Endodermal cell (in vitro differentiated cells): ENCODE data around the gene SUSD1. TPM values are rescaled to one million over a fixed set of nuclear protein-coding genes. Genes with fewer than 3 reads are reported as not detected.

Experiments
- DNase-seq: peaks from one replicate; pipeline ENCODE4 v3.0.0-alpha.2; 2017
- H3K27ac ChIP-seq: 2 replicates; pipeline ENCODE4 v1.5.1; 2013; ENCODE audit warnings: mild to moderate bottlenecking, low read depth, low read length, moderate library complexity
- H3K27me3 ChIP-seq: 2 replicates; pipeline ENCODE4 v1.6.1; 2013; ENCODE audit warnings: mild to moderate bottlenecking, low read length, moderate library complexity; ENCODE audit not compliant: insufficient read depth, control insufficient read depth, poor library complexity, severe bottlenecking
- H3K36me3 ChIP-seq: 2 replicates; pipeline ENCODE4 v1.7.0; 2013; ENCODE audit warnings: mild to moderate bottlenecking, low read length, moderate library complexity; ENCODE audit not compliant: control insufficient read depth, insufficient read depth
- H3K4me1 ChIP-seq: one replicate; pipeline ENCODE4 v1.7.0; 2013; ENCODE audit warnings: low read length; ENCODE audit not compliant: control insufficient read depth, insufficient read depth
- H3K4me3 ChIP-seq: 2 replicates; pipeline ENCODE4 v1.5.1; 2013; ENCODE audit warnings: mild to moderate bottlenecking, low read length, moderate library complexity
- H3K9ac ChIP-seq: 2 replicates; pipeline ENCODE4 v1.6.1; 2013; ENCODE audit warnings: mild to moderate bottlenecking, low read length, moderate library complexity; ENCODE audit not compliant: poor library complexity, severe bottlenecking; ENCODE audit errors: extremely low read depth
- H3K9me3 ChIP-seq: 2 replicates; pipeline ENCODE4 v1.6.1; 2013; ENCODE audit warnings: mild to moderate bottlenecking, low read length, moderate library complexity; ENCODE audit not compliant: control insufficient read depth
- H3K27ac Mint-ChIP-seq: 2 replicates; pipeline ENCODE4 v1.8.0; 2020; ENCODE audit warnings: mixed read lengths
- H3K27me3 Mint-ChIP-seq: 2 replicates; pipeline ENCODE4 v1.8.0; 2021; ENCODE audit warnings: mild to moderate bottlenecking, mixed read lengths; ENCODE audit not compliant: insufficient read depth
- H3K36me3 Mint-ChIP-seq: 2 replicates; pipeline ENCODE4 v1.8.0; 2020; ENCODE audit warnings: low read depth, mixed read lengths
- H3K4me1 Mint-ChIP-seq: 2 replicates; pipeline ENCODE4 v1.8.0; 2020; ENCODE audit warnings: mixed read lengths
- H3K4me3 Mint-ChIP-seq: 2 replicates; pipeline ENCODE4 v1.8.0; 2020; ENCODE audit warnings: mild to moderate bottlenecking, moderate library complexity, mixed read lengths
- H3K9me3 Mint-ChIP-seq: 2 replicates; pipeline ENCODE4 v1.8.0; 2020; ENCODE audit warnings: mild to moderate bottlenecking, mixed read lengths
- WGBS, 2 experiments: methylation state at CpG; one replicate each; pipeline versions ENCODE4 v1.1.5 to v1.1.7; 2013; ENCODE audit warnings: missing lambda C conversion rate in 2 of 2, mixed read lengths in 1 of 2; ENCODE audit not compliant: insufficient coverage in 1 of 2, insufficient read length in 1 of 2; 5-methylcytosine and 5-hydroxymethylcytosine counted together
- long read RNA-seq, 4 experiments: library from polyadenylated mRNA in 2 of 4; library from RNA in 1 of 4; library from capped mRNA in 1 of 4; stranded (forward) in 3 of 4; unstranded in 1 of 4; transcript quantifications; one replicate each; pipeline ENCODE4 v2.0.0, GENCODE V29; 2020 to 2021; ENCODE audit warnings: inconsistent platforms in 1 of 4
- polyA plus RNA-seq, 2 experiments: library from polyadenylated mRNA; stranded (reverse); fragments of 50-300 nt; gene quantifications; one replicate each; pipeline ENCODE4 v1.2.3, GENCODE V29; 2013
- total RNA-seq, 2 donors: library from RNA; stranded (reverse); fragmentation: NEBNext Ultra II Directional in 1 of 2; extraction: Animal tissue kit (Norgen Biotek cat#: 25700) in 1 of 2; gene quantifications; 2 replicates in 1 of 2; 3 replicates in 1 of 2; pipeline ENCODE4 v1.2.1, GENCODE V29; 2021
- TF ChIP-seq, protein P1 (sequence below): fragments of 200-600 bp; sonication (generic); conservative IDR thresholded peaks from 2 replicates; pipeline ENCODE4 v1.5.0; 2021; ENCODE audit warnings: antibody characterized with exemption, mild to moderate bottlenecking

SUSD1 gene
- total RNA-seq, result 10 to 100 TPM in 1 of 2 donors, 1 to 10 TPM in 1; 7.7 to 10.4 TPM
- polyA plus RNA-seq (2013, experiment 1 of 2), result 3.6 TPM
- 3.1 TPM for polyA plus RNA-seq (2013, experiment 2 of 2)
- long read RNA-seq, experiment 1, partial matches to known transcripts, result 1 of 2 reads
- long read RNA-seq, experiment 1, other reads (novel, unspliced or antisense), result 1 of 2 reads
- long read RNA-seq, experiment 2, partial matches to known transcripts, result 2 of 10 reads
- long read RNA-seq, experiment 2, other reads (novel, unspliced or antisense), result 3 of 10 reads
- long read RNA-seq, experiment 3, partial matches to known transcripts, result 3 of 10 reads
- long read RNA-seq, experiment 3, other reads (novel, unspliced or antisense), result 5 of 10 reads
- long read RNA-seq, experiment 4, partial matches to known transcripts, result 3 of 5 reads
- long read RNA-seq, experiment 4, other reads (novel, unspliced or antisense), result 2 of 5 reads

- H3K27me3 Mint-ChIP-seq, result peaks cover 49% of the 10 kb centered on the region
- H3K27ac Mint-ChIP-seq, result peak within 1 kb of the TSS; percentile 85
- whole genome bisulfite sequencing, 2 experiments, result 4 to 13% methylated on average over 18 to 88 of the region's 88 CpGs
- DNase-seq, result peak; percentile 77
- H3K9me3 Mint-ChIP-seq, result no peaks in the 10 kb centered on the region
- Histone ChIP-seq H3K4me3 (peak within 1 kb of the TSS; percentile 72), H3K27ac (no peak within 1 kb of the TSS), H3K36me3 (no peaks in the 10 kb centered on the region), H3K9me3 (no peaks in the 10 kb centered on the region), H3K27me3 (peaks cover 38% of the 10 kb centered on the region), H3K9ac (no peak within 1 kb of the TSS), H3K4me1 (no peaks in the 10 kb centered on the region)
- no peaks in the 10 kb centered on the region for H3K36me3 Mint-ChIP-seq
- TF ChIP-seq, protein P1, sequence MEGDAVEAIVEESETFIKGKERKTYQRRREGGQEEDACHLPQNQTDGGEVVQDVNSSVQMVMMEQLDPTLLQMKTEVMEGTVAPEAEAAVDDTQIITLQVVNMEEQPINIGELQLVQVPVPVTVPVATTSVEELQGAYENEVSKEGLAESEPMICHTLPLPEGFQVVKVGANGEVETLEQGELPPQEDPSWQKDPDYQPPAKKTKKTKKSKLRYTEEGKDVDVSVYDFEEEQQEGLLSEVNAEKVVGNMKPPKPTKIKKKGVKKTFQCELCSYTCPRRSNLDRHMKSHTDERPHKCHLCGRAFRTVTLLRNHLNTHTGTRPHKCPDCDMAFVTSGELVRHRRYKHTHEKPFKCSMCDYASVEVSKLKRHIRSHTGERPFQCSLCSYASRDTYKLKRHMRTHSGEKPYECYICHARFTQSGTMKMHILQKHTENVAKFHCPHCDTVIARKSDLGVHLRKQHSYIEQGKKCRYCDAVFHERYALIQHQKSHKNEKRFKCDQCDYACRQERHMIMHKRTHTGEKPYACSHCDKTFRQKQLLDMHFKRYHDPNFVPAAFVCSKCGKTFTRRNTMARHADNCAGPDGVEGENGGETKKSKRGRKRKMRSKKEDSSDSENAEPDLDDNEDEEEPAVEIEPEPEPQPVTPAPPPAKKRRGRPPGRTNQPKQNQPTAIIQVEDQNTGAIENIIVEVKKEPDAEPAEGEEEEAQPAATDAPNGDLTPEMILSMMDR, result no peak
- peak within 1 kb of the TSS; percentile 75 for H3K4me3 Mint-ChIP-seq
- peaks cover 22% of the 10 kb centered on the region for H3K4me1 Mint-ChIP-seq
Observed at GRCh38 chr9:112174965-112175795, at the start of gene SUSD1. TSS of gene SUSD1 (minus strand) at chr9:112175297. CDS start at chr9:112175235, 62 bp downstream.

DNA sequence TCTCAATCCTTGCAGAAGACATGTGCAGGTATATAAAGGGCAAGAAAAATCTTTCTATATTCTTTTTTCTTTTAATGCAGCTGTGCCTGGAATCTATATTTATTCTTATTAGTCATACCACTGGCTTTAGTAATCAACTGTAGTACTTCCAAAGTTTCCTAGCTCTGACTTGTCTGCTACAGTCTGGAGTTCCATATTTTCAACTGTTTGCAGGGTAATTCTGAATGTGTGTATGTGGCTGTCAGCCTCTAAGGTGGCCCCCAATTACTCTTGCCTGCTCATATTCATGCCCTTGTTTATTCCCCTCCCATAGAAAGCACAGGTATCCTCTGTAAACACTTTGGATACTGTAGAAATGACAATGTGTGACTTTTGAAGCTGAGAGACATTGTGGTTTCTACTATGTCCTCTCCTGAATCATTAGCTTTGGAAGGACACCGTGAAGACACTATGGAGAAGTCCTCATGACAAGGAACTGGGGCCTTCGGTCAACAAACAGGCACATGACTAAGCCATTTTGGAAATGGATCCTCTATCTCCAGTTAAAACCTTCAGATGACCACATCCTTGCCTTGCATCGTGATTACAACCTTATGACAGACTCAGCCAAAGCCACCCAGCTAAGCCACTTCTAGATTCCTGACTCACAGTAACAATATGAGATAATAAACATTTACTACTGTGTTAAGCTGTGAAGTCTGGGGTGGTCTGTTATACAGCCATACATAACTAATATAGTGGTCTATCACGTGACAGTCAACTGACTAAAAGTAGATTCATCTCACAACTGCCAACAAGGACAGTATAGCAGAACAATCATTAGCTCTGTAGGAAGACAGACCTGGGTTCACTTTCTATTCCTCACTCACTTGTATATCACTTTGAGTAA lies 49.5 kb upstream of the SUSD1 start:
- H3K27ac ChIP-seq, result no peak overlapping the region
- no peaks in the 10 kb centered on the region for H3K27me3 Mint-ChIP-seq

More for the DNA sequence above, 49.5 kb upstream of the SUSD1 start:
- Histone ChIP-seq H3K27me3 (no peaks in the 10 kb centered on the region), H3K4me1 (no peaks in the 10 kb centered on the region), H3K9ac (no peak overlapping the region), H3K36me3 (peaks cover 88% of the 10 kb centered on the region), H3K4me3 (no peak overlapping the region), H3K9me3 (no peaks in the 10 kb centered on the region)
- 82 to 93% methylated on average over 2 to 4 of the region's 4 CpGs for WGBS, 2 experiments
- Mint-ChIP-seq H3K4me1 (no peaks in the 10 kb centered on the region), H3K9me3 (no peaks in the 10 kb centered on the region), H3K36me3 (peaks cover 44% of the 10 kb centered on the region), H3K27ac (no peak overlapping the region), H3K4me3 (no peak overlapping the region)
- TF ChIP-seq, protein P1, result no peak
- DNase-seq, result no peak
